ENCODE measurements around the gene KMT2E. TPM values are rescaled to one million over a fixed set of nuclear protein-coding genes. Genes with fewer than 3 reads are reported as not detected.
"Not testable (repeated sequence)": the region's sequence is repeated elsewhere in the genome, so short reads cannot be mapped to it uniquely, and the experiment has no call there.

KMT2E gene
- total RNA-seq, 1 donor, result 132 TPM

- no peak overlapping the region for H3K4me3 ChIP-seq (ENCODE audit: low read depth, low read length)
- no peak for DNase-seq (ENCODE audit: low read depth)
- no peak for TF ChIP-seq CTCF (IDR thresholded peaks at IDR 0.05; ENCODE audit: insufficient read depth, low read length)
These were observed 12.3 kb upstream of the KMT2E start for GRCh38 chr7:105001652-105002184.

GRCh38 chr7:105003275-105003674, 10.7 kb upstream of the KMT2E start:
- DNase-seq (ENCODE audit: low read depth), result peak; percentile 91
- no peak for TF ChIP-seq CTCF (IDR thresholded peaks at IDR 0.05; ENCODE audit: insufficient read depth, low read length)
- peak overlapping the region; percentile 29 for H3K4me3 ChIP-seq (ENCODE audit: low read depth, low read length)

GRCh38 chr7:105003872-105004510, 10.0 kb upstream of the KMT2E start:
- H3K4me3 ChIP-seq (ENCODE audit: low read depth, low read length), result no peak overlapping the region
- DNase-seq (ENCODE audit: low read depth), result peak; percentile 59

GRCh38 chr7:105005006-105005405, 9.0 kb upstream of the KMT2E start:
- not testable (repeated sequence) for DNase-seq (ENCODE audit: low read depth)

More at GRCh38 chr7:105003872-105004510, 10.0 kb upstream of the KMT2E start:
- TF ChIP-seq CTCF (IDR thresholded peaks at IDR 0.05; ENCODE audit: insufficient read depth, low read length), result no peak

GRCh38 chr7:105005486-105005885, 8.5 kb upstream of the KMT2E start:
- not testable (repeated sequence) for H3K4me3 ChIP-seq (ENCODE audit: low read depth, low read length); DNase-seq (ENCODE audit: low read depth)

More at GRCh38 chr7:105005006-105005405, 9.0 kb upstream of the KMT2E start:
- H3K4me3 ChIP-seq (ENCODE audit: low read depth, low read length), result not testable (repeated sequence)

GRCh38 chr7:105006367-105007136, 7.5 kb upstream of the KMT2E start:
- no peak overlapping the region for H3K4me3 ChIP-seq (ENCODE audit: low read depth, low read length)
- no peak for TF ChIP-seq CTCF (IDR thresholded peaks at IDR 0.05; ENCODE audit: insufficient read depth, low read length)
- DNase-seq (ENCODE audit: low read depth), result no peak

GRCh38 chr7:105007298-105007697, 6.7 kb upstream of the KMT2E start:
- no peak for DNase-seq (ENCODE audit: low read depth)
- TF ChIP-seq CTCF (IDR thresholded peaks at IDR 0.05; ENCODE audit: insufficient read depth, low read length), result no peak
- H3K4me3 ChIP-seq (ENCODE audit: low read depth, low read length), result no peak overlapping the region

Data from fibroblast of the aortic adventitia (primary cell).